Keratinocyte (primary cell): ENCODE results near the gene SCARB1.

ENCODE experiments used
- CTCF ChIP-seq, 3 experiments: IDR thresholded peaks in 1 of 3; conservative IDR thresholded peaks in 1 of 3; optimal IDR thresholded peaks in 1 of 3; 2 replicates in 2 of 3; 3 replicates in 1 of 3; pipeline versions ENCODE3 to v1.5.1; 2011; ENCODE audit warnings: low read length in 3 of 3, mild to moderate bottlenecking in 3 of 3, moderate library complexity in 2 of 3, control low read depth in 1 of 3, inconsistent platforms in 1 of 3; ENCODE audit not compliant: insufficient read depth in 2 of 3; ENCODE audit errors: extremely low read depth in 1 of 3
- EZH2 ChIP-seq: IDR thresholded peaks from one replicate; pipeline ENCODE4 v1.6.1; 2012; ENCODE audit warnings: inconsistent platforms, mild to moderate bottlenecking, low read length, moderate library complexity

GRCh38 chr12:124808272-124808671 lies 55.4 kb downstream of the SCARB1 start:
- TF ChIP-seq CTCF (optimal IDR thresholded peaks at IDR 0.05 in 1 of 3, IDR thresholded peaks at IDR 0.05 in 1 of 3, conservative IDR thresholded peaks at IDR 0.05 in 1 of 3; ENCODE audit: extremely low read depth in 1 of 3, insufficient read depth in 2 of 3, low read length in 3 of 3) (no peak), EZH2 (no peak)
